ENCODE measurements around the gene SERPINA12.

Gene SERPINA12

DNA sequence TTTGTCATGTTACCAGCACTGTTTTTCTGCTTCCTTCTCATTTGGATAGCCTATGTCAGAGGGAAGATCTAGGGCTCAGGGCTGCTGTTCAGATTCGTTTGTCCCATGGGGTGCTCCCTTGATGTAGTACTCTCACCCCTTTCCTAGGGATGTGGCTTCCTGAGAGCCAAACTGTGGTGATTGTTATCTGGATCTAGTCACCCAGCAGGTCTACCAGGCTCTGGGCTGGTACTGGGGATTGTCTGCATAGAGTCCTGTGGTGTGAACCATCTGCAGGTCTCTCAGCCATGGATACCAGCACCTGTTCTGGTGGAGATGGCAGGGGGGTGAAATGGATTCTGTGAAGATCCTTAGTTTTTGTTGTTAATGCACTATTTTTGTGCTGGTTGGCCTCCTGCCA is 51.2 kb downstream of the SERPINA12 start:
- H3K4me3 ChIP-seq (ENCODE audit: low read depth, low read length): no peak overlapping the region
- POLR2A ChIA-PET: no interaction called here
- CTCF ChIA-PET: interaction anchor here (1.5 to 1.9 kb wide), 2 partner anchors 24 to 91 kb away, joined by 3 to 7 read pairs; no protein-coding TSS in a partner anchor
- no peak for TF ChIP-seq CTCF (IDR thresholded peaks at IDR 0.05; ENCODE audit: insufficient read depth, low read length, missing control alignments)
- DNase-seq (ENCODE audit: low read depth, low spot score): no peak

DNA sequence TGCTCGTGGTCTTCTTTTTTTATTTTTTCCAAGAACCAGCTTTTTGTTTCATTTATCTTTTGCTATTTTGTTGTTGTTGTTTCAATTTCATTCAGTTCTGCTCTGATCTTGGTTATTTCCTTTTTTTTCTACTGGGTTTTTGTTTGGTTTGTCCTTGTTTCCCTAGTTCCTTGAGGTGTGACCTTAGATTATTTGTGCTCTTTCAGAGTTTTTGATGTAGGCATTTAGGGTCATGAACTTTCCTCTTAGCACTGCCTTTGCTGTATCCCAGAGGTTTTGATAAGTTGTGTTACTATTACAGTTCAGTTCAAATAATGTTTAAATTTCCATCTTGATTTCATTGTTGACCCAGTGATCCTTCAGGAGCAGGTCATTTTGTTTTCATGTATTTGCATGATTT is 53.3 kb downstream of the SERPINA12 start:
- no peak overlapping the region for H3K4me3 ChIP-seq (ENCODE audit: low read depth, low read length)
- CTCF ChIA-PET: interaction anchor here (0.9 to 1.9 kb wide), 4 partner anchors 22 to 30 kb away, joined by 3 to 7 read pairs (median 5); no protein-coding TSS in a partner anchor
- no peak for TF ChIP-seq CTCF (IDR thresholded peaks at IDR 0.05; ENCODE audit: insufficient read depth, low read length, missing control alignments)
- no peak for DNase-seq (ENCODE audit: low read depth, low spot score)
- POLR2A ChIA-PET: no interaction called here

DNA sequence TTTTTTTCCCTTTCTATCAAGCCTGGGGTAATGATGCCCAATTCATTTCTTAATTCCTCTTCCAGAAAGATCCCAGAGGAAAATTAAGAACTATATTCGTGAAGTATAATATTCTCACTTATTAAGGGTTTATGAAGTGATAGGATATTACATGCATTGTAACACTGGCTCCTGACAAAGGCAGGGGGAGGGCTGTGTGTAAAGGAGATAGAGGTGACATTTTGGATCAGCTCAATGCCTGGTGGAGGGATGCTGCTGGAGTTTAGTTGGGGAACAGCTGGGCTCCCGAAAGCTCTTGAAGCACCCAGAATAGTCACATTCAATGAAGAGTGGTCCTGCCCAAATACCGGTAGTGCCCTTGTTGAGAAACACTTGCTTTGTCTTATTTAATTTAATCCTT is 57.4 kb downstream of the SERPINA12 start:
- ChIA-PET CTCF (interaction anchor here (1.0 to 1.2 kb wide), 3 partner anchors 18 to 34 kb away, joined by 4 to 6 read pairs (median 5); no protein-coding TSS in a partner anchor), POLR2A (no interaction called here)
- H3K4me3 ChIP-seq (ENCODE audit: low read depth, low read length): no peak overlapping the region
- no peak for DNase-seq (ENCODE audit: low read depth, low spot score)
- TF ChIP-seq CTCF (IDR thresholded peaks at IDR 0.05; ENCODE audit: insufficient read depth, low read length, missing control alignments): no peak

DNA sequence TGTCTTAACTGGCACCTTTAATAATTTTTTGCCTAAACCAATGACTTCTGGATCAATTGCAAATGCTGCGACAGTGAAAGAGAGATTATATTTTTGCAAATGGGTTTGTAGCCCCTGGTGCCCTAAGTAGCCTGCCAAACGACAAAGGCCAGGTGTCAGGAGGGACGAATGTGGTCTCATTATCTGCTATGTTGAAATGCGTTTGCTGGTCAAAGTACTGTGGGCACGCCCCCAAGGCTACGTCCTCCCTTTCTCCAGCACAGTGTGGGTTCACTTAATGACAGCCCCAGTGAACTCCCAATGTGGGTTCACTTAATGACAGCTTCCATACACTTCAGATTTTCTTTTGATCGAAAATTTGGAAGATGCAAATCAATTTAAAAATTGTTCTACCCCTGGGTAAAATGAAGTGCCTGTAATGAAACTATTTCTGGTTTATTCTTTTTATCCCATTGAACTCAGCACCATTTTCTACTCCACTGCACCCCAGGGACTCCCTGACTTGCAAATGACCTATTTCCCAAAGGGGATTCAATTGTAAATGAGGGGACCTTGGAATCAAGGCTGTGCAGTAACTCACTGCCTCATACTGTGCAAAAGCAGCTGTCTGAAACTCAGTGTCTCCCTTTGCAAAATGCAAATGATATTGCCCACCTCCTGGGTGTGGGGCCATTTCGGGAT is 58.0 kb downstream of the SERPINA12 start:
- no peak for DNase-seq (ENCODE audit: low read depth, low spot score)
- no peak for TF ChIP-seq CTCF (IDR thresholded peaks at IDR 0.05; ENCODE audit: insufficient read depth, low read length, missing control alignments)
- POLR2A ChIA-PET: no interaction called here
- no peak overlapping the region for H3K4me3 ChIP-seq (ENCODE audit: low read depth, low read length)
- CTCF ChIA-PET: interaction anchor here (1.0 to 1.3 kb wide), 5 partner anchors 12 to 35 kb away, joined by 3 to 6 read pairs (median 4); no protein-coding TSS in a partner anchor

- ChIA-PET POLR2A (no interaction called here), CTCF (interaction anchor here (1.0 to 1.3 kb wide), 2 partner anchors 12 to 35 kb away, joined by 3 read pairs; no protein-coding TSS in a partner anchor)
- H3K4me3 ChIP-seq (ENCODE audit: low read depth, low read length): no peak overlapping the region
Observed at GRCh38 chr14:94450722-94451090, 58.6 kb downstream of the SERPINA12 start.

More at GRCh38 chr14:94450722-94451090, 58.6 kb downstream of the SERPINA12 start:
- TF ChIP-seq CTCF (IDR thresholded peaks at IDR 0.05; ENCODE audit: insufficient read depth, low read length, missing control alignments): no peak
- no peak for DNase-seq (ENCODE audit: low read depth, low spot score)

Measured in AG04449 (cell line).